SH-SY5Y (cell line): ENCODE data around the gene PTPRC.

Source experiments
- GATA2 ChIP-seq: IDR thresholded peaks from 2 replicates; pipeline ENCODE4 v1.6.1; 2011; ENCODE audit warnings: mild to moderate bottlenecking, low read depth, low read length
- GATA3 ChIP-seq: IDR thresholded peaks from 2 replicates; pipeline ENCODE4 v1.6.1; 2011; ENCODE audit warnings: low read depth, mild to moderate bottlenecking, low read length, moderate library complexity

PTPRC gene

DNA sequence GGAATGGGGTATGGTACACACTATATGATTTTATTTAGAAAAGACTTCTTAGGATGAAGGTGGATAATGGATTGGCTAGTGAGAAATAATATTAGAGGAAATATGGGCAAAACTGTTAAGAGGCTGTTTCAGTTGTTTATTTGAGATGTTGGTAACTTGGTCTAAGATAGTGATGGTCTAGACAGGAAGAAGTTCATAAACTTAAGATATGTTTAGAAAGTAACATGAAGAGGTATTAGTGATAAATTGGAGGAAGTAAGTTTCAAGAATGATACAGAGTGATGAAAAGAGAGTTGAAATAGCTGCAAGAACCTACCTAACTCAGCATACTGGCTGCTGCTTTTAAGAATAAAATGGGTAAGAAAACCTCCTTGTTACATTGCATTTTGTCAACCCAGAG, 9.2 kb upstream of the PTPRC start:
- TF ChIP-seq GATA3, result no peak
- no peak for TF ChIP-seq GATA2

- TF ChIP-seq GATA2, result no peak
- TF ChIP-seq GATA3, result no peak
Observed at GRCh38 chr1:198630863-198631262, 8.0 kb upstream of the PTPRC start.

- no peak for TF ChIP-seq GATA3
- no peak for TF ChIP-seq GATA2
Observed at GRCh38 chr1:198631292-198631691, 7.5 kb upstream of the PTPRC start.

GRCh38 chr1:198632007-198632406, 6.8 kb upstream of the PTPRC start:
- TF ChIP-seq GATA2 (no peak), GATA3 (no peak)

- no peak for TF ChIP-seq GATA2
- TF ChIP-seq GATA3, result no peak
Observed at GRCh38 chr1:198633675-198634121, 5.1 kb upstream of the PTPRC start.

GRCh38 chr1:198635964-198636363, 2.9 kb upstream of the PTPRC start:
- TF ChIP-seq GATA2 (no peak), GATA3 (no peak)

- TF ChIP-seq GATA3 (no peak), GATA2 (no peak)
Observed at GRCh38 chr1:198636391-198636790, 2.4 kb upstream of the PTPRC start.

DNA sequence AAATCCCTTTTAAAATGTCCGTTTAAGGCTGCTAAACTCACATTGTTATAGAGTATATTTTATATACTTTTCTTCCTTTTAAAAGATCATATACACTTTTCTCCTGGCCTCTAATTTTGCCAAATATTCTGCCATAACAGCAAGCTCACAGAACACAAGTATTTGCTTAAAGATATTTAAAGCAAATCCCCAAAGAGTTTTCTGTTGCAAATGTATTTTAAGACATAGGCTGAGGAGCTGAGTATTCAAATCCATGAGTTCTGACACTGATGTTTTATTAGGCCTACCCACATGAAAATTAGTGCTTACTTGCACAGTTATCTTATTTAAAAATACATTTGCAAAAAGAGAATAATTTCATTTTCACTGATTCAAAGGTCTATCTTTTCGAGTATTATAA, 1.7 kb upstream of the PTPRC start:
- no peak for TF ChIP-seq GATA3
- no peak for TF ChIP-seq GATA2

GRCh38 chr1:198637916-198638437, 863 bp upstream of the PTPRC start:
- TF ChIP-seq GATA2 (no peak), GATA3 (no peak)

DNA sequence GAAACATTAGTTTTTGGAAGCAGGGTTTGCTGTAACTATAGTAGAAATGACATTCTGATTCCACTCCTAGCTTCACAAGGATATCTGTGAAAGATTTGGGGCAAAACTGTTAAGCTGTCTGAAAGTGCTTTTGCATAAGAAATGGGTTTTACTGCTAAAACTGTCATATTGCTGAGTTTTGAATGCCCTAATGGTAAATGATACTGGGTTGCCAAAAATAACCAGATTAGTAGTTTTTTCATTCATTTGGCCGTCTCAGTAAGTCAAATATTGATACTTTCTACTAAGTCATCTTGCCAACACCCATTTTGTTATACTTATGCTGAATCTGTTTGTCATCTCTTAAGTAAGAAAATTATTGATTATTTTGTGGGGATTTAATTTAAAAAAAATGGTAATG, 399 bp upstream of the PTPRC start:
- TF ChIP-seq GATA2, result no peak
- TF ChIP-seq GATA3, result no peak

DNA sequence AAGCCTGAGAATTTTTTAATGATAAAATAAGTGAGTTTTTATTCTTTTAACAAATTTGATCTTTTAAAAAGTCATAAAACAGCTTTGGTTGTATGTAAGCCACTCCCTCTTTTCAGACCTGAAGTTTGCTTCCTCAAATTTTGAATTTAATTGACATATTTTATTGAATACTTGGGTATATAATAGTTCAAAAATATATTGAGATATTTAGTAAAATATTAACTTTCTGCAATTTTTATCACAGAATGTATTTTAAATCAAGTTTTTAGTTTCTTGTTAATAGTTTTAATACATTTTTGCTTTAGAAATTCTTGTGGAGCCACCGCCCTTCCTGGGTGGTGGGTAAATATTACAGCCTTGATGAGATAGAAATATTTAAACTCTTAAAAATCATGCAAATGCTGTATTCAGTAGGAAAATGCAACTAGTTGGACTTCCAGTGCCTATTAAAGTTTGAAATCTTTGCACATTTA, 867 bp downstream of the PTPRC start:
- TF ChIP-seq GATA3, result no peak
- TF ChIP-seq GATA2, result no peak

- TF ChIP-seq GATA2, result no peak
- no peak for TF ChIP-seq GATA3
Observed at GRCh38 chr1:198640174-198640573, 1.3 kb downstream of the PTPRC start.

DNA sequence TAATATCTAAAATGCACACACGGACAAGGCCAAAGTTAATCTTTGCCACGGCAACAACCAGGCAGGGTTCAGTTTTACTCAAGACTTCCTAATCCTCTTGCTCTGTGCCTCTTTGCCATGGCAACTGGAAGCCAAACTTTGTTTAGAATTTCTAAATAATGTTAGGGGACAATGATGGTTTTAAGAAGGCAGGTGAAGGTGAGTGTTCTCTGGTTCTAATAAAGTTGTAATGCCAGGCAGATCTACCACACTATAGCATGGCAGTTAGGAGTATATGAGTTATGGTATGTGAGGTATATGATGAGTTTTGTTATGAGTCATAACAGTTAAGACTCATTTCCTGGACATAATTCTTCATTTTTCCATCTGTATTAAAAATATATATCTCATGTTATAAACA, 2.7 kb downstream of the PTPRC start:
- TF ChIP-seq GATA3, result no peak
- no peak for TF ChIP-seq GATA2

DNA sequence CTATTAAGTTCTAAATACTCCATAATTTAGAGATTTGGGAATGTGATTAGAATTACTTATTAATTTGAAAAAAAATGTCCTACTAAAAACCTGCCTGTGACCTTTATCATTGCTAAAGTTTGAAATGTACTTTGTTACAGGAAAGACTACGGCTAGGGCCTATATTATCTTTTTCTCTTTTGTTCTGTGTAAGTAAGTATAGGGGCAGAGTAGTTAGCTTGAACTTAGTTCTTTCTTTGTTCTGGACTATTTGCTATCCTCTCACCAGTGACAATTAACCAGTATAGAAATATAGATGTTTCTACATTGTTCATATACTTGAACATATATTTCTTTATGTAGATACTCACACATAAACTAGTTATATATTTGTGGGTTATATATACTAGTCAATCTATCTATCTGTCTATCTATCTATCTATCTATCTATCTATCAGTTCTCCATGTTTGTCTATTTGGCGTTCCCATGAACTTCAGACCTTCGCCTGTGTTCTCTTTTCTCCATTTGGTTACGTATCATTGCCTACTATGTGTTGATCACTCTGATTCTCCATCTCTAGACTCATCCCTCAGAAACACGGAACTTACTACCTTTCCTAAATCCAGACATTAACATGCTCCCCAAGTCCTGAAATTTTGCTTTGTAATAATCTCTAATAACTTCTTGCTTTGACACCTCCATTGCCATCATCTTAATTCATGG, 3.3 kb downstream of the PTPRC start:
- TF ChIP-seq GATA3 (no peak), GATA2 (no peak)

- TF ChIP-seq GATA2 (no peak), GATA3 (no peak)
Observed at GRCh38 chr1:198642983-198643382, 4.1 kb downstream of the PTPRC start.
